Ovary (tissue), 9 donors: ENCODE measurements around the gene SLC1A7. TPM values are rescaled to one million over a fixed set of nuclear protein-coding genes. Genes with fewer than 3 reads are reported as not detected.
A peak's percentile ranks its signal among the peaks of the same experiment; 100 is the strongest.

Source experiments
- DNase-seq, 5 donors: peaks; one replicate each; pipeline ENCODE4 v3.0.0-alpha.2; 2019 to 2020
- H3K27ac ChIP-seq, 2 donors: fragments of 200-600 bp; one replicate each; pipeline versions ENCODE4 v1.5.1 to v1.8.0; 2019 to 2022
- H3K27me3 ChIP-seq: fragments of 200-600 bp; one replicate; pipeline ENCODE4 v1.8.0; 2022
- H3K36me3 ChIP-seq: fragments of 200-600 bp; sonication (generic); one replicate; pipeline ENCODE4 v1.5.1; 2019
- H3K4me1 ChIP-seq: one replicate; pipeline ENCODE4 v1.8.1; 2013; ENCODE audit warnings: mild to moderate bottlenecking, moderate library complexity; ENCODE audit not compliant: insufficient read depth
- H3K4me3 ChIP-seq: fragments of 200-600 bp; sonication (generic); one replicate; pipeline ENCODE4 v1.5.1; 2017
- H3K9me3 ChIP-seq, 2 donors: fragments of 200-600 bp in 1 of 2; sonication (generic) in 1 of 2; one replicate each; pipeline versions ENCODE4 v1.5.1 to v1.8.1; 2013 to 2019; ENCODE audit warnings: mild to moderate bottlenecking in 1 of 2, moderate library complexity in 1 of 2
- EP300 ChIP-seq: sonication (generic); formaldehyde crosslinking; IDR thresholded peaks from one replicate; pipeline ENCODE4 v1.6.1; 2017; ENCODE audit warnings: antibody characterized with exemption
- POLR2A ChIP-seq: fragments of 450-650 bp; IDR thresholded peaks from one replicate; pipeline ENCODE4 v1.6.1; 2017; ENCODE audit warnings: antibody characterized with exemption, mild to moderate bottlenecking, moderate library complexity
- WGBS, 3 donors: extraction: QIAGEN DNeasy Blood & Tissue Kit in 1 of 3; methylation state at CpG; one replicate each; pipeline versions ENCODE4 v1.1.5 to v1.1.7; 2013 to 2017; 5-methylcytosine and 5-hydroxymethylcytosine counted together
- intact Hi-C, 4 donors: fragments of 100-400 bp; cut with DNase I; formaldehyde crosslinking; loops; one replicate each; pipeline versions ENCODE4 v1.11.0 to v1.15.1; 2022 to 2023
- polyA plus RNA-seq, 2 donors: library from polyadenylated mRNA; stranded (reverse); fragments of 200-250 nt in 1 of 2; fragments of 350-450 nt in 1 of 2; fragmentation: Illumina TruSeq in 1 of 2; extraction: RNeasy Lipid Tissue Mini Kit (QIAGEN cat#74804) in 1 of 2; gene quantifications; one replicate each; pipeline ENCODE4 v1.2.3, GENCODE V29; 2013 to 2014
- total RNA-seq, 7 donors: library from RNA; depleted of rRNA in 2 of 7; stranded (reverse); fragments of >200 nt in 2 of 7; fragmentation: NEBNext Ultra II Directional in 3 of 7; extraction: Animal tissue kit (Norgen Biotek cat#: 25700) in 3 of 7; gene quantifications; one replicate each; pipeline versions ENCODE4 v1.1.0 to v1.2.4, GENCODE V29; 2016 to 2023
- TF ChIP-seq, protein P1 (sequence below), 3 donors: fragments of 450-650 bp in 2 of 3; fragments of 200-600 bp in 1 of 3; IDR thresholded peaks; one replicate each; pipeline versions ENCODE4 v1.5.1 to v1.8.0; 2016 to 2022; ENCODE audit warnings: antibody characterized with exemption in 3 of 3, mild to moderate bottlenecking in 1 of 3
- donor health status: DM: no; HTN: no; CAD: no; lungs with moderate emphysema.
- donor health status: DM: no; HTN: no; CAD: no.
- donor health status: Bipolar disorder and iron deficiency.
- donor health status: DM: yes; HTN: yes; CAD: no.
- donor health status: DM: no; HTN: no; CAD: no.
- donor health status: DM: yes; HTN: yes; CAD: no.

Gene SLC1A7
- total and polyA plus RNA-seq, 9 donors = 0.25 to 0.28 TPM; not detected in 7

DNA sequence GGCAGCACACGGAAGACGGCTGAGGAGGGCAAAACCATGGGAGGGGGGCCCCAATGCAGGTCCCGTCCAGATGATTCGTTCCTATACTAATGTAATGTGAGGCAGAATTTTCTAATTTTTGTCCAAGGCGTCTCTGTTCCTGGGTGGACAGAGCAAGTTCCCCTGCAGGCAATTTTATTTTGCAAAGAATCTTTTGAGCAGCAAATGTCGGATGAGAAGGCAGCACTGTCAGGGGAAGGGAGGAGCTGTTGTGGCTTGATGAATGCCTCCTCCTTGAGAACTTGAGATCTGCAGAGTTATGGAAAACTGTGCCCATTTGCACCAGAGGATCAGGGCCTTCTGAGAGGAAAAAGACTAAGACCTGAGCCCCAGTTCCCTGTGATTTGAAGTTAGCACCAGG, 17.3 kb downstream of the SLC1A7 start:
- WGBS, 3 donors = 69 to 75% (median 74%) methylated on average over 6 of the region's 6 CpGs

DNA sequence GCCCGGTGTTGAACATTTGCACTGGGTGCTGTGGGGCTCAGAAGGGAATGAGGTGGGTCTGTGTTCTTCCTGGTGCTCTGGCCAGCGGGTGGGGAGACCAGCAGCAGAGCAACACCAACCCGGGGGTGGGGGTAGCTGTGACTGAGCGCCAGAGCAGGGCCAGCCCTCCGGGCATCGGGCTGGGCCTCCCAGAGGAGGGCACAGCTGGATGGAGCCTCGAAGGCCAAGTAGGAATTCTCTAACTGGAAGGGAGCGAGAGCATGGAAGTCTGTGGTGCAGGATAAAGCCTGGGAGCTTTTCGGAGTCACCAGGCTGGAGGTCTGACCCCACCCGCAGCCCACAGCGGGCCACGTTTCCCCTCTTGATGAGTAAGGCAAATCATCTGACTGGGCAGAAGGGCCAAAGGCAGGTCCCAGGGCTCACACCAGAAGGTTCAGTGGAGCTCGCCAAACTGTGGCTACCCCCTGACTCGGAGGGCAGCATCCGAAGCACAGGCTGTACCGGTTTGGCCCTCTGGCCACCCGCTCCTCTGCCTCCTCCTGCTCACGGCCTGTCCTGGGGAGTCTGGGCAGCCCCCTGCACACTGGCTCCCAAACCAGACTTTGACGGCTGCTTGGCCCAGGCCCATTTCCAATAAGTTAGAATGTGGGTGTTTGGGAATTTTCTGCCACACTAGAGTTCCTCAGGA, 18.8 kb downstream of the SLC1A7 start:
- Histone ChIP-seq H3K27me3 (no peaks in the 10 kb centered on the region), H3K9me3 (no peaks in the 10 kb centered on the region), H3K4me1 (peaks cover 35% of the 10 kb centered on the region), H3K27ac (peak overlapping the region; percentile 68 to 83), H3K36me3 (no peaks in the 10 kb centered on the region), H3K4me3 (no peak overlapping the region)
- WGBS, 3 donors = 19 to 26% (median 21%) methylated on average over 18 to 19 of the region's 19 CpGs
- DNase-seq = peak; percentile 71 to 89 (median 81)
- intact Hi-C loops = no loop called here
- TF ChIP-seq, protein P1, sequence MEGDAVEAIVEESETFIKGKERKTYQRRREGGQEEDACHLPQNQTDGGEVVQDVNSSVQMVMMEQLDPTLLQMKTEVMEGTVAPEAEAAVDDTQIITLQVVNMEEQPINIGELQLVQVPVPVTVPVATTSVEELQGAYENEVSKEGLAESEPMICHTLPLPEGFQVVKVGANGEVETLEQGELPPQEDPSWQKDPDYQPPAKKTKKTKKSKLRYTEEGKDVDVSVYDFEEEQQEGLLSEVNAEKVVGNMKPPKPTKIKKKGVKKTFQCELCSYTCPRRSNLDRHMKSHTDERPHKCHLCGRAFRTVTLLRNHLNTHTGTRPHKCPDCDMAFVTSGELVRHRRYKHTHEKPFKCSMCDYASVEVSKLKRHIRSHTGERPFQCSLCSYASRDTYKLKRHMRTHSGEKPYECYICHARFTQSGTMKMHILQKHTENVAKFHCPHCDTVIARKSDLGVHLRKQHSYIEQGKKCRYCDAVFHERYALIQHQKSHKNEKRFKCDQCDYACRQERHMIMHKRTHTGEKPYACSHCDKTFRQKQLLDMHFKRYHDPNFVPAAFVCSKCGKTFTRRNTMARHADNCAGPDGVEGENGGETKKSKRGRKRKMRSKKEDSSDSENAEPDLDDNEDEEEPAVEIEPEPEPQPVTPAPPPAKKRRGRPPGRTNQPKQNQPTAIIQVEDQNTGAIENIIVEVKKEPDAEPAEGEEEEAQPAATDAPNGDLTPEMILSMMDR (IDR thresholded peaks at IDR 0.05) = no peak
- TF ChIP-seq POLR2A = no peak
- TF ChIP-seq EP300 = no peak

More for the DNA sequence above, 17.3 kb downstream of the SLC1A7 start:
- intact Hi-C loops = no loop called here
- Histone ChIP-seq H3K36me3 (no peaks in the 10 kb centered on the region), H3K4me3 (no peak overlapping the region), H3K27ac (peak overlapping the region; percentile 35 to 83), H3K27me3 (no peaks in the 10 kb centered on the region), H3K4me1 (peaks cover 35% of the 10 kb centered on the region), H3K9me3 (no peaks in the 10 kb centered on the region)
- TF ChIP-seq POLR2A (no peak), EP300 (no peak)
- TF ChIP-seq, protein P1 (IDR thresholded peaks at IDR 0.05) = no peak
- no peak for DNase-seq

DNA sequence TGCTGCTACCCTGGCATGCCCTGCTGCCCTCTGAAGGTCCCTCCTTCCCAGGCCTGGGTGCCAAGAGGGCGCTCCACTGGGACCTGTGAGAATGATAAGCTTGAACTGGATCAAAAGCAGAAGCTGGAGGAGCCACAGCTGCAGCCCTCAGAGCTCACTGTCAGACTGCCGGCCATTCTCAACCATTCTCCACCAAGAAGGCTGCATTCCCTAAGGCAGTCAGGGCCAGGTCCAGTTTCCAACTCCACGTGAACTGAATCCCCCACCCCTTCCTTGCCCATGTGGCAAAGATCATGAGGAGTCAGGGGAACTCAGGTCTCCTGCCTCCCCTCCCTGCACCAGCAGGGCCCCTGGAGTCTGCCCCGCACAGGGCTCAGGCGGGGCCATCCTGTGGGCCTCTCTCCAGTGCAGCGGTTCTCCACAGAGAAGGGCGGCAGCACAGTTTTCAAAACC, 19.5 kb downstream of the SLC1A7 start:
- intact Hi-C loops = no loop called here
- H3K9me3 ChIP-seq = no peaks in the 10 kb centered on the region
- H3K27me3 ChIP-seq = no peaks in the 10 kb centered on the region
- peak overlapping the region; percentile 68 to 83 for H3K27ac ChIP-seq
- TF ChIP-seq, protein P1 (IDR thresholded peaks at IDR 0.05) = no peak
- no peak for TF ChIP-seq EP300
- TF ChIP-seq POLR2A = no peak
- H3K4me3 ChIP-seq = no peak overlapping the region
- WGBS, 3 donors = 65 to 76% (median 68%) methylated on average over 7 of the region's 7 CpGs
- peak in 1 of 5 donors; percentile 33 for DNase-seq
- H3K4me1 ChIP-seq = peaks cover 35% of the 10 kb centered on the region
- H3K36me3 ChIP-seq = no peaks in the 10 kb centered on the region

DNA sequence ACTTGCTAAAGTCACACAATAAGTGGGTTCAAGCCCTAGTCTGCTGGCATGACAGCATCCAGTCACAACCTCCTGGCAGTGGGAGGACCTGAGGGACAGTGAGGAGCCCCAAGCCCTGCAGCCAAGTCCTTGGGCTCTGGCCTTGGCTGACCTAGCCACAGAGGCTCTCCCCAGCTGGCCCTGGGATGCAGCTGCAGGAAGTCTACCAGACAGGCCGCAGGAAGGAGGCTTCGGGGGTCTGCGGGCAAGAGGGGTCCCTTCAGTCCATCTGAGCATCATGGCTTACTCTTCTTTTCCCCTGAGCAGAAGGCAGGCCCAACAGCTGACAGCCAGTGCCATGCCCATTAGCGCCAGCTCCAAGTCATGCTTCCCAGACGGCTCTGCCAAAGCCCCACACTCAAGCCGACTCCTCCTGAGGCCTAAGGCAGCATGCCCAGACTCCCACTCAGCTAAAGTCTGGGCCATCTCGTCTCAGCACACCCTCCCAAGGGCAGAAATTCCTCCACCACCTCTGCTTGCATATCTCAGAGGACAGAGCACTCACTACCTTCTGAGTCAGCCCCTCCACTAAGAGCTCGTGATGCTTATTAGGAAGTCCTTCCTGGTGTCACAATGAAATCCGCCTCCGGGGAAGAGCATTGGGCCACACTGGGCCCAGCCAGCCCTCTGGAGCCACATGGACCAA, 20.1 kb downstream of the SLC1A7 start:
- DNase-seq = no peak
- TF ChIP-seq EP300 (no peak), POLR2A (no peak)
- TF ChIP-seq, protein P1 (IDR thresholded peaks at IDR 0.05) = no peak
- intact Hi-C loops = no loop called here
- H3K4me1 ChIP-seq = peaks cover 35% of the 10 kb centered on the region
- no peaks in the 10 kb centered on the region for H3K27me3 ChIP-seq
- WGBS, 3 donors = 57 to 59% (median 58%) methylated on average over 10 of the region's 10 CpGs
- no peaks in the 10 kb centered on the region for H3K36me3 ChIP-seq
- H3K27ac ChIP-seq = peak overlapping the region; percentile 68 to 83
- no peak overlapping the region for H3K4me3 ChIP-seq
- no peaks in the 10 kb centered on the region for H3K9me3 ChIP-seq
